Activated gamma-delta T cell (primary cell): ENCODE measurements around the gene INSIG1.

ENCODE experiments used
- DNase-seq: peaks from one replicate; lab custom pipeline; 2025; lab: John Stamatoyannopoulos, UW
- total RNA-seq, 2 donors: gene quantifications; one replicate each; lab custom pipeline; 2026; lab: John Stamatoyannopoulos, UW

INSIG1 gene
- total RNA-seq: 119 reads per million in 2 donors

DNA sequence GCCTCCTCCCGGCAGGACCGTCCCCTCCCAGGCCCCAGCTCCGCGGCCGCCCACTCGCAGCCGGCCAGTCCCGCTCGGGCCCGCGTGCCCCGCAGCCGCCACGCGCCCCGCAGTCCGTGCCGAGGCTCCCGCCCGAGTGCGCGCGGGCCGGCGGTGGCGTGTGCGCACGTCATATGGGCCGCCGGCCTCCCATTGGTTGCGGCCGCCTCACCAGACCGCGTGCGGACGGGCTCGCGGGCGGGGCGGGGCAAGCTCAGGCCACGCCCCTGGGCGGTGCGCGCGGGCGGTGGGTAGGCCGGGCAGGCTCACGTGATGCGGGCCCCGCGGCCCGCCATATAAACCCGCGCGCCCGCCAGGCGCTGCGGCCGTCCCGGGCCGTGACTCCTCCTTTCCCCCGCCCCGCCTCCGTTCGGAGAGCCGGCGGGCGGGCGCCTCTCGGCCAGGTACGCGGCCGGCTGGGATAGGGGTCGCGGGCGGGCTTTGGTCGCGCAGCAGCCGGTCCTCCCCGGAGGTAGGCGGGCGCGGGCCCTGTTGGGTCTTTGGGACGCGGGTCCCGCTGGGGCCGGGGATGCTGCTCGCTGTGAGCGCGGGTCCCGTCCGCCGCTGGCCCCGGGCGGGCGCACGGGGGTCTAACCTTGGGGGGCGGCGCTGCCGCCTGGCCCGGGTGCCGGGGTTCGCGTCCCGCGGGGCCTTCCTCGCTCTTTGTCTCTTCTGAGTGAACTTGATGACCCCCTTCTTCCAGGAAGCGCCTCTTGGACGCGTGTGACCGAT, at the start of gene INSIG1:
TSS of gene INSIG1 (plus strand) at position 362 of the 771 bp plus-strand sequence. CDS start at position 770, 408 bp downstream.
- DNase-seq: peak; percentile 89

DNA sequence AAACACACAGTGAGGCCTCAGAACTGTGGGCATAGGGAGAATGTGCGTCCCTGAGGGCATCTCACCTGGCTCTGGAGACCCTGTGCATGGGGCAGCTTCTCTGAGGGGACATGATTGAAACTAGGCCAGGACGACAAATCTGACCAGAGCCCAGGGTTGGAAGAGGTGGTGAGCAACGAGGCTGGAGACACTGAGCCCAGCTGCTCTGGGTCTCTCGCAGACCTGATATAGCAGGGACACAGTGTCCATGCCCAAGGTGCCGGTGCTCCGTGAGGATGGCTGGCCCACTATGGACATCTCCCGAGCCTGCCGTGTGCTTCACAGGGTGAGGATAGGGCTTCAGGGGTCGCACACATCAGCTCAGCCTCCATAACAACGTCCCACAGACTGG, 49.3 kb upstream of the INSIG1 start:
- no peak for DNase-seq

DNA sequence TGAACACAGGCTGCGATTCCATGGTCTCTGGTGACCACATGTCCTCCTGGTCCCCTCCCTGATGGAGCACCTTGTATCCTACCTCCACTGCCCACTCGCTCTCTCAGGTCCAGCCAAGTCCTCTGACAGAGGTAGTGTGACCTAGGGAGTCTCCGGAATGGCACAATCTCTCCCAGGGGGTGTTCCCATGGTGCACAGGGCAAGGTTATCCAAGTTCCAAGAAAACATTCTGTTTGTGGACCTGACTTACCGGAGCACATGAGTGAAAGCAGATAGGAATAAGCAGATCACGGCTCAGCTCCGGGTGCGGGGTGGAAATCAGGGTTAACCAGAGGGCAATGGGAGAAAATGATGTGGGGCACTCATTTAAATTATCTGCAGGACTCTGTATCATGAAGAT, 45.8 kb upstream of the INSIG1 start:
- no peak for DNase-seq

DNA sequence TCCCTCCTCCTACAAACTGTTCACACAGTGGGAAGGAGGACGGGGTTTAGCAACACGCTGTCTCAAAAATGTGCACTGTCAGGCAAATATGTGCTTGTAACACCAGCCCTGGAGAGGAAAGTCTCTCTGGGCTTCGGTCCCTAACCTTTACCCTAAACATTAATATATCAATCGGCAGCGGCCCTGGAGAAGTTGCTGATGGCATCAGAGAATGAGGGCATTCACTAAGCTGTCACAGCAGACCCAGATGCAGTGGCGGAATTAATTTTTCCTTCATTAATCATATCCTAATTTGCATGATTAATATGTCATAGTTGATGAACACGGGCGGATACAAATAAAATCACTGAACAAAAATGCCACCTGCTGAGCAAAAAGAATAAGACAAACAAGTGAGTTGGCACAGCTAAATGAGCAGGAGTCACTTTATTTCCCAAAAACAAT, 45.2 kb upstream of the INSIG1 start:
- no peak for DNase-seq

DNA sequence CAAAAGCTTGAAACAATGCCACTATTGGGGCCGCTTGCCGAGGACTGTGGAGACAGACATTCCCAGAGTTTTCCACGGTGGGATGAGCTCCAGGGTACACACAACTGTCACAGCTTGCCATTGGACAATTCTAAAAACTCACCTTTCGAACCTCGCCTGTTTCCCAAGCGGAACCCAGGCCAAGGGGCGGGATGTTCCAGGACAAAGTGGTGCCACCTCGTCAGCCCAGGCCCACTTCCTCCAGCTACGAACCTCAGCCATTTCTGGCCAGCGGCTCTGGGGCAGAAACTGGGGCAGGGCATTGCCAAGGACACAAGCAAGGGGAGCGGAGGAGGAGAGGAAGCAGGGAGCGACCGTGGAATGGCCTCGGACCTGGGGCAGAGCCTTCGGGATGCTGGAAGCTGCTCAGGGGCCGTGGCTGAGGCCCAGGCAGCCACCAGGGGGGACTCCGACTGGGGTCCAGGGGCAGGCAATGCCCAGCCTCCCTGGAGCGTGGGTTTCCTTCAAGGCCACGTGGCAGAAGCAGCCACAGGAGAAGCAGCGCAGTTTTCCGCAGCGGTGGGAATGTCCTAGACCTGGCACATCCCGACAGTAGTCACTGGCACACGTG, 44.7 kb upstream of the INSIG1 start:
- DNase-seq: no peak

DNA sequence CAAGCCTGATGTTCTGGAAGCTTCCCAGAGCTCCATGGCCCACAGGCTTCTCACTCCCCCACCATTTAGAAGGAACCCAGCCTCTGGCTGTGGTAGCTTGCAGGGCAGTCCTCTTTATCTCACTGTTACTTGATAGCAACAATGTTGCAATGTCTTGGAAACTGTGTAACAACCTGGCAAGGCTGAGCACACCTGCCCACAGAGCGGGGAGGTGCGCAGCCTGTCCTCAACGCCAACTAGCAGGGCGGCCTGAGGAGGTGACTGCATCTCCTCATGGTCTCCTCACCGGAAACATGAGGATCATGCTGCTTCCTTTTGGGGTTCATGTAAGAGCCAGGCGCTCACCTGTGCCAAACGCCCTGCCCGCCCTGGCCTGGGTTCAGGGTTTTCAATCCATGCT, 43.7 kb upstream of the INSIG1 start:
- DNase-seq: no peak

DNA sequence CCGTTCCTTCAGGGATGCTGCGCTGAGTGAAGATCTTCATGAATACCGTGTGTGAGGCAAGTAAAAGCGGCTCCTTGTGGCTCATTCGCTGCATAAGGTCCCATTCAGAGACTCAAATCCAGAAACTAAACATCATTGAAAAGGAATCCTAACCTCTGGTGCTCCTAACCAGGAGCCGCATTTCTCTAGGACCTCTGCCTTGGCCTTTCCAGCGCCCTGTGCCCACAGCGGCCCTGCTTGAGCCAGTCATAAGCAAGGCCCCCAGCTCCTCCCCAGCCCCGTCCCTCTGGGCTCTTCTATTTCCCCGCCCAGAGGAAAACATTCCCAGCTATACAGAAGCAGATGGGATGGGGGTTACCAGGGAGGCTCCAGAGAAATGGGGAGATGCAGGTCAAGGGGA, 42.6 kb upstream of the INSIG1 start:
- no peak for DNase-seq

DNA sequence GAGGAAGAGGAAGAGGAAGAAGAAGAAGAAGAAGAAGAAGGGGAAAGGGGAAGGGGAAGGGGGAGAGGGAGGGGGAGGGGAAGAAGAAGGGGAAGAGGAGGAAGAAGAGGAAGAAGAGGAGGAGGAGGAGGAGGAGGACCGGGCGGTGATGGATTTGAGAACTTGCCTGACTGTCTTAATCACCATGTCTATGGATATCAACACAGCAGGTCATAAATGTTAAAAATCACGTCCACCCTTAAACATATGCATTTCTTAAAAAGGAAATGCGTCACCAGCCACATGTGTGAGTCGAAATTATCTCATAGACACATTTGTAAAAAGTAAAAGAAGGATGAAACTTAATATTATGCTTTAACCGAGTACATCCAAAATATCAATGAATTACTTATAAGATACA, 42.1 kb upstream of the INSIG1 start:
- DNase-seq: no peak

DNA sequence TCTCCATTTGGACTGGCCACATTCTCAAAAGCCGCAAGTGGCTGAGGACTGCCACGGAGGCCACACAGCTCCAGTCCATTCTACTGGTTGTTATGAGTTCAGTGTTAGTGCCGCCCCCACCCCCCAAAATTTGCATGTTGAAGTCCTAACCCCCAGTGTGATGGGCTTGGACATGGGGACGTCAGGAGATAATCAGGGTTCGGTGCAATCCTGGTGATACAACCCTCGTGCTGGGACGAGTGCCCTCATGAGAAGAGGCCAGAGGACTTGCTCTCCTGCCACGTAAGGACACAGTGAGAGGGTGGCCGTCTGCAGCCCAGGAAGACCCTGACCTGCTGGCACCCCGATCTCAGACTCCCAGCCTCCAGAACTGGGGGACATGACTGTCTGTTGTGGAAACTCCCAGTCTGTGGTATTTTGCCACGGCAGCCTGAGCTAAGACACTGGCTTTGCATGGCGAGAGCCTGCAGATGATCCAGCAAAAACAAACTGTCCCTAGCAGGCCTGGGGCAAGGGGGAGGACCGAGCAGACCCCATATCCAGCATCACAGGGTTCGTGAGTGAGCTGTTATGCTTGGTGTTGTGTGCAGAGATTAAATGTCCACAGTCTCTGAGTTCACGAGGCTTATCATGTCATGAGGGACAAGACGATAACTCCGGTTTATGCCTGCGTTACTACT, 41.5 kb upstream of the INSIG1 start:
- no peak for DNase-seq

DNA sequence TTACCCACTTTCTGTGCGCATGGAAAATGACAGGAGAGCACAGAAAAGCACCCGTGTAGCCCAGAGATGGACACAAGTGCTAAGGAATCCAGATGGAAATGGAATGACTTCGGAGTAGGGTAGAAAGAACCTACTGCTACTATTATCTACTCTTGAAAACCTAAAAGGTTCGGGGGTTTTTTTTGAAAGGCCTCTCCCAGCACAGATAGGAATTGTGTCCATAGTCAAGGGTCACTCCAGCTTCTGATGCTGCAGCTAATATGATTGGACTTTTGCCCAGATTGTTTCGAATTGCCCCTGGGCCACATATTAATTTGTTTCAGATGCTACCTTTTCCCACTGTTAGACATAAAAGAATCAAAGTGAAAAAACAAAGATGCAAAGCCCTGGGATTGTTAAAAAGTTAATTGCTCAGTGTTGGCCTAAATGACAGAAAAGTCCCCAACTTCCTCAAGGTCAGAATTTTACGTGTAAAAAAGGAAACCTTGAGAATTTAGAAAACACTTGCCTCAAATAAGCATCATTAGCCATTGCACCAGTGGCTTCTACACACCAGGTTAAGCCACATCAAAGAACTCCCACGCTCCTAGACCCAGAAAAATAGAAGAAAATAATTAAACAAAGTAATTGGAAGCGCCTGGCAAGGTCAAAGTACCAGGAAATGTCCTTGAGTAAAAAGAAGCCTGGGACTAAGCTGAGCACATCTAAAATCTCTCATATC, 40.8 kb upstream of the INSIG1 start:
- DNase-seq: no peak

DNA sequence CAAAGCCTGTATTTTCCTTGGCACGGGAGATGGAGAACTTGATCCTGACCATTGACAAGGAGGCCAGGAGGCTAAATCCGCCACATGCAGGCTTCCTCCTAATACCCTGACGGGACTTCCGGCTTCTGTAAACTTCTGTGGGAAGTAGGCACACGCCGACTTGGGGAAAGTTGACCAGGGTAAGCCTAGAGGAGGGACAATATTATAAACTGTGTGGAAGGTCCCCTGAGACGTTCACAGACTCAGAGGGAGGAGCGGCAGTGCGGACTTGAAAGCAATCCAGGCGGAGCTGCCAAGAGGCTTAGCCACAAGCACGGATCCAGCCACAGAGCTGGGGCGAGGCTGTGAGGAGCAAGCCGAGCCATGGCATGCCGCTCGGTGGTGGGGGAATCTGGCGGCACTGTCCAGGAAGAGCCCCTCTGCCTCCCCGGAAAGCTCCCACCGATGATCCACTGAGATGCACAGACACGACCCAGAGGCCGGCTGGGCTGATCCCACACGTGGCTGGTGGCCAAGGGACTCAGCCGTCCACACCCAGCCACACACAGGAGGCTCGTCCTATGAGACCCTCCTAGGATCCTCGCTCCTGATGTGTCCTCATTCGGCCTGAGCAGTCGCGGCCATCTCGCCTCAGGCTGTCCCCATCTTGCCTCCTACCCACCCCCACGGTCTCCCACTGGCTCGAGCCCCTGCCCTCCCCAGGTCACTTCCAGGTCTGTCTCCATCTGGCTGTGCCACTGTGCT, 40.0 kb upstream of the INSIG1 start:
- DNase-seq: no peak

DNA sequence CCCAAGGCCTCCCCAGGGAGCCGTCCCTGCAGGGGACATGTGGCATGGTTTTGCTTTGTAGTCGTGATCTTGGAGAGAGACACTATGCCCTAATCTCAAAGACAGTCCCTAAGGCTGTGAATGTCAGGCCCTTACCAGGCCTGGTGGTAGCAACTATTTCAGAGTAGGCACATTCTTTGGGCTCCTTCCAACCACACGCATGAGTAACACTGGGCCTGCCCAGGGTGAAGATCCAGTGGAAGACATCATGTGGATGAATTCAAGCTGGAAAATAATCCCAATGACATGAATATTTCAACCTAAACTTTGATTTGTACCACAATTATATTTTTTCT, 39.5 kb upstream of the INSIG1 start:
- no peak for DNase-seq

DNA sequence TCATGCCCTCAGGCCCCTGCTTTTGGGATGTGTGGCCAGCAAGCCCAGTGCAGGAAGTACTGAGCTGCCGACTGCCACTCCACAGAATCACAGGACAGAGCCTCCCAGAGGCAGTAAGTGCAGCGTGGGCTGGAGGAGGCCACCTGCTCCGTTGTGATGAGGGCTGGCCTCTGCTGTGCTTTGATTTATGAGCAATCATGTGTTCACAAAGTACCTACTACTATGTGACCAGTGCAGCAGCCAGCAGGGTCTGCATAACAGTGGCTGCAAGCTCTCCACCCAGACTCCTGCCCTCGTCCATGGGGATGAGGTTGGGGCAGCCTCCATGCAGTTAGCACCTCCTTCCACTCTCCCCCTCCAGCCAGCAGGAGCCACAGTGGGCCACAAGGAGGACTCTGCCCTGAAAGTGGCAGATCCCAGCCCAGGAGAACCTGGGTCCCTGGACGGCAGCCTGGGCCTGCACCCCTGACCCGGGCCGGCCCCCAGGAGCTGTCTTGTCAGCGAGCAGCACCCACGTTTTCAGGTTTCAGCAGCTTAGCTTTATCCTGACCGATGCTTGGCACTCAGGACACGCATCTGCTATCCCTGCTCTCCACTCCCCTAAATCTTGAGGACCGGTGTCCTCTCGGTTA, 37.7 kb upstream of the INSIG1 start:
- DNase-seq: no peak

DNA sequence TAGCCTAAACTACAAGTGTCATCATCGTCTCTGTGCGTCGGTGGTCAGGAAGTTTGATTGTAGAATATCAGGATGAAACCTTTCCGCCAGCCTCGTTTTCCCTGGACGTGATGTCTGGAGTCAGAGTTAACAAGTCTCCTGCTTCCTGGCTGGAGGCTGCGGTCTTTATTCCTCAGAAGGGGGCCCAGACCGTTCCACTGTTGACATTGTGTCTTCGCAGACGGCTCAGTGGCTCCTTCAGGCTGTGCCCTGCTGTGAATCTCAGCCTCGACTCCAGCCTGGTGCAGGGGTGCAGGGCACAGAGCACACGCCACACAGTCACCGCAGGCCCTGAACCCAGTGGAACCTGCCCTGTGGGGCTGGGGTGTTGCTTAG, 37.2 kb upstream of the INSIG1 start:
- no peak for DNase-seq

DNA sequence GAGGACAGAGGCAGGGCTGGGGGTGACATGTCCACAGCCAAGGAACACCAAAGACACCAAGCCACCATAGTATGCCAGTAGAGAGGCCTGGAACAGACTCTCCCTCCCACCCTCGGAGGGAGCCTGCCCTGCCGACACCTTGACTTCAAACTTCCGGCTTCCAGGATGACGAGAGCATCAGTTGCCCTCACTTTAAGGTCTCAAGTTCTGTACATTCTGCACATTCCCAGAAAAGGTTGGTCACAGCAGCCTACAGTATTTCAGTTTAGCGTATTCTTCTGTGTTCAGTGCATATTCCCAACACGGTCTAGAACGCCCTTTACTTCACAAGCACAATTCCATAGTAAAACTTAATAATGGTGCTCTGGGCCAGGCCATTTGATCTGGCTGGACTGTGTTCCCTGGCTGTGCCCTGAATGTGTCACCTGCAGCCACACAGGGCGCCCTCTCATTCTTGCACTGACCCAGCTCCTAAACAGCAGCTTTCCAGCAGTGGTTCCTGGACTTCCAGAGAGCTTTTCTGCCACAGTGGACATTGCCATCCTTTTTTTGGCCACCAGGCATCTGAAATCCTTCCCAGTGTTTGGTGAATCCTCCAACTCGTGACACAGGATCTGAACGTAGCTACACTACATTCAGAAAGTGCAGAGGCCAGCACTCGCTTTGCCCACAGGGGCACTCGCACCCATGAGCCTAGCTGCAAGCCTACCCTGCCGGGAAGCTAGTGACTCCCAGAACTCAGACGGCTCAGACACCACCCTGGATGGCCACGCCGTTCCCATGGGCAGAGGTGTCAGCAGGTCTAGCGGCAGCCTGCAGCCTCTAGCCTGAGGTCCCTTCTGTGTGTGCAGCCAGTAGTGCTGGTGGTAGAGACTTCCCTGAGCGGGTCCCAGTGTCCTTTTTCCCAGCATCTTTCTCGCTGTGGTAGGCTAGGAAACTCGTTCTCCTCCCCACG, 36.4 kb upstream of the INSIG1 start:
- no peak for DNase-seq

DNA sequence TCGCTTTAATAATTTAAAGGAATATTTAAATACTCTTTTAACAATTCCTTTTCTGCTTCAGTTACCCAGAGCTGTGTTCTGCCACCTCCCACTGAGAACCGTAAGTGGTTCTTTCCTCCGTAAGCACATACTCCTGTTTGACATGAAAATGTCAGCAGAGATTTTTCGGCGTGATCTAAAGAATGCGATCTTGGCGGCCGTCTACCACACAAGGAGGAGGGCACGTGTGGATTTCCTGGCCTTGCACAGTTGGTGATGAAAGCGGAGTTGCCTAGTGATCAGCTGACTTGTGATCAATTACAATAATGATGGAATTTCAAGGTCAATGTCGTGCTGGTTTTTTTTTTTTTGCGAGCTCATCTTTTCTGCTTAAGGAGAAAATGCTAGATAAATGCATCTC, 35.6 kb upstream of the INSIG1 start:
- no peak for DNase-seq

DNA sequence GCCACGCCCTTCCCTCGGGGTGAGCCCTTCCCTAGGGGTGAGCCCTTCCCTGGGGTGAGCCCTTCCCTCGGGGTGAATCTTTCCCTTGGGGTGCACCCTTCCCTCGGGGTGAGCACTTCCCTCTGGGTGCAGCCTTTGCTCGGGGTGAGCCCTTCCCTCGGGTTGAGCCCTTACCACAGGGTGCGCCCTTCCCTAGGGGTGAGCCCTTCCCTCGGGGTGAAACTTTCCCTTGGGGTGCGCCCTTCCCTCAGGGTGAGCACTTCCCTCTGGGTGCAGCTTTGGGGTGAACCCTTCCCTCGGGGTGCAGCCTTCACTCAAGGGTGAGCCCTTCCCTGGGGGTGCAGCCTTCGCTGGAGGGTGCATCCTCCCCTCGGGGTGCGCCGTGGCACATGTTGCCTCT, 34.6 kb upstream of the INSIG1 start:
- DNase-seq: no peak

DNA sequence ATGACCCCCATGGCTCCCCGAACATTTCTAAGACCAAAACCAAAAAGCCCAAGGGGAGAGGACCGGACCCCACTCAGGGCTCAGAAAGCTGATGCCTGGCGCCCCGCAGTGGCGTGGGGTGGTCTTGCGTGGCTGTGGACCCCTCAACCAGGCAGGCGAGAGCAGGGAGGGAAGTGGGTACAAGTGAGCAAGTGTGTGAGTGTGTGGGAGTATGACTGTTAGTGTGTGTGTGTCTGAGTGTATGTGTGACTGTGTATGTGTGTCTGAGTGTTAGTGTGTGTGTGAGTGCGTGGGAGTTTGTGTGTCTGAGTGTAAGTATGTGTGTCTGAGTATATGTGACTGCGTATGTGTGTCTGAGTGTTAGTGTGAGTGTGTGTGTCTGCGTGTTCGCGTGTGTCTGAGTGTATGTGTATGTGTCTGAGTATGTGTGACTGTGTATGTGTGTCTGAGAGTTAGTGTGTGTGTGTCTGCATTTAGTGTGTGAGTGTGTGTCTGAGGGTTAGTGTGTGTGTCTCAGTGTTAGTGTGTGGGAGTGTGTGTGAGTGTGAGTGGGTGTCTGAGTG, 34.0 kb upstream of the INSIG1 start:
- DNase-seq: no peak

DNA sequence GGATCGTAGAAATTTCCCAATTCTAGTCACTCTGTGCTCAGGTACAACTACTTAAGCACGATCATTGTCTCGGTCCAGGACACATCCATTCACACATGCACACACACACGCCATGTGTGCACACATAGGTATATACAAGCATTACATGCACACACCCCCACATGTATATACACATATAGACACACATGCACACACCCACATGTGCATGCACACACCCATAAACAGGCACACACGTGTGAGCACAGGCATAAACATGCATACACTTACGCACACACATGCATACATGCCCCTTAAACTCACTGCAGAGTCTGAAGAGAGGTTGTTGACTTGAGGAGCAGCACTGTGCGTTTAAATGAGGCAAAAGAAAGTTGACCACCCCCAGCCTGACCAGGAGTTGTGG, 32.5 kb upstream of the INSIG1 start:
- DNase-seq: no peak

DNA sequence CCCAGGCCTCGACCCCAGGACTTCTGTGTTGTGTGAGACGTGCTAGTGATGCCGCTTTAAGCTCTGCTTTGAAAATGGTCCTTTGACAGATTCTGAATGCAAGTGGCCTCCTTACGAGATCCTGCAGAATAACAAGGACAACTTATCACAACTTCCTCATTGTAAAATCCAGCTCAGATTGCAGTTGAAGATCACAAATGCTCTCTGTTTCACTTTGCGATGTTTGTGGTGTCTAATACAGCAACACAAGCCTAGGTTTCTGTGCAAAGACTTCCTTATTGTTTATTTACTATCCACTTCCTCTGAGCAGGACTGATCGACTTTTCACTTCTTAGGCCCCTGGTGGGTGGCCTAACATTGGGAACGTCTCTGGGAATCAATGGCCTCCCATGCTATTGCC, 31.7 kb upstream of the INSIG1 start:
- DNase-seq: no peak
